Gastroesophageal sphincter (tissue), 3 donors: ENCODE measurements around the gene RPRM.

Source experiments
- CTCF ChIP-seq, 4 experiments: fragments of 200-600 bp in 2 of 4; fragments of 450-650 bp in 2 of 4; sonication (generic) in 1 of 4; IDR thresholded peaks; one replicate each; pipeline ENCODE4 v1.5.1; 2017 to 2019; ENCODE audit warnings: antibody characterized with exemption in 4 of 4, mild to moderate bottlenecking in 2 of 4, moderate library complexity in 2 of 4
- POLR2A ChIP-seq, 2 donors: fragments of 450-650 bp; IDR thresholded peaks; one replicate each; pipeline ENCODE4 v1.6.1; 2017; ENCODE audit warnings: antibody characterized with exemption in 2 of 2, mild to moderate bottlenecking in 2 of 2, moderate library complexity in 1 of 2

GRCh38 chr2:153464395-153464794 lies 14.2 kb downstream of the RPRM start:
- TF ChIP-seq CTCF (IDR thresholded peaks at IDR 0.05) (no peak), POLR2A (IDR thresholded peaks at IDR 0.05) (no peak)
